K562 (cell line): ENCODE measurements around the gene PRSS27. TPM values are rescaled to one million over a fixed set of nuclear protein-coding genes. Genes with fewer than 3 reads are reported as not detected.

Experiments
- FOXA3 ChIP-seq, 2 experiments: fragments of 450-650 bp in 1 of 2; sonication (generic) in 1 of 2; formaldehyde crosslinking; IDR thresholded peaks in 1 of 2; conservative IDR thresholded peaks in 1 of 2; 2 replicates each; pipeline versions ENCODE4 v1.4.0 to v1.8.0; 2020 to 2022; ENCODE audit warnings: mild to moderate bottlenecking in 2 of 2, missing genetic modification reagents in 1 of 2
- HDAC2 ChIP-seq: fragments of 450-650 bp; IDR thresholded peaks from 2 replicates; pipeline ENCODE4 v1.6.1; 2016; ENCODE audit warnings: mild to moderate bottlenecking
- NCOR1 ChIP-seq: fragments of 450-650 bp; IDR thresholded peaks from 2 replicates; pipeline ENCODE4 v1.6.1; 2016; ENCODE audit warnings: mild to moderate bottlenecking, moderate library complexity
- SNRNP70 ChIP-seq: fragments of 200-400 bp; formaldehyde crosslinking; optimal IDR thresholded peaks from 2 replicates; pipeline ENCODE3; 2017; ENCODE audit warnings: low read depth, low read length
- ZBTB43 ChIP-seq: sonication (generic); formaldehyde crosslinking; IDR thresholded peaks from 2 replicates; pipeline ENCODE4 v1.8.0; 2023; ENCODE audit warnings: mild to moderate bottlenecking, missing genetic modification reagents
- ZNF316 ChIP-seq: fragments of 450-650 bp; IDR thresholded peaks from 2 replicates; pipeline ENCODE4 v1.6.1; 2016
- polyA plus RNA-seq, 8 experiments: library from polyadenylated mRNA; depleted of rRNA in 4 of 8; stranded (reverse) in 5 of 8; unstranded in 3 of 8; fragments of >200 nt; fragmentation: Nextera tagmentation in 2 of 8; fragmentation: Illumina TruSeq in 1 of 8; extraction: Ambion mirVana in 2 of 8; extraction: Trizol in 1 of 8; gene quantifications; 2 replicates each; pipeline versions ENCODE4 v1.2.1 to v1.2.3, GENCODE V29; 2011 to 2014; ENCODE audit warnings: inconsistent platforms in 1 of 8, missing spikeins in 1 of 8
- total RNA-seq, 7 experiments: library from RNA; depleted of rRNA in 6 of 7; stranded (reverse); fragments of >200 nt in 6 of 7; fragmentation: Illumina TruSeq in 2 of 7; extraction: Trizol in 2 of 7; gene quantifications; 2 replicates each; pipeline versions ENCODE4 v1.2.1 to v1.2.3, GENCODE V29; 2011 to 2021; ENCODE audit warnings: low replicate concordance in 1 of 7
- TF ChIP-seq, protein P1 (sequence below): IDR thresholded peaks from 2 replicates; pipeline ENCODE4 v1.6.1; 2014; ENCODE audit warnings: antibody characterized with exemption
- TF ChIP-seq, protein P2 (sequence below): fragments of 450-650 bp; IDR thresholded peaks from 2 replicates; pipeline ENCODE4 v1.6.1; 2018; ENCODE audit warnings: mild to moderate bottlenecking, low read depth; ENCODE audit not compliant: partially characterized antibody

PRSS27 gene
- total and polyA plus RNA-seq, 9 of the 15 experiments (the other 6 are each of a cell fraction or from before 2014, with no cell fraction given) = 0.09 to 0.20 (median 0.17) TPM; not detected in 5

GRCh38 chr16:2671741-2672140 lies 48.3 kb downstream of the PRSS27 start (continued):
- TF ChIP-seq SNRNP70 = no peak
- TF ChIP-seq, protein P1, sequence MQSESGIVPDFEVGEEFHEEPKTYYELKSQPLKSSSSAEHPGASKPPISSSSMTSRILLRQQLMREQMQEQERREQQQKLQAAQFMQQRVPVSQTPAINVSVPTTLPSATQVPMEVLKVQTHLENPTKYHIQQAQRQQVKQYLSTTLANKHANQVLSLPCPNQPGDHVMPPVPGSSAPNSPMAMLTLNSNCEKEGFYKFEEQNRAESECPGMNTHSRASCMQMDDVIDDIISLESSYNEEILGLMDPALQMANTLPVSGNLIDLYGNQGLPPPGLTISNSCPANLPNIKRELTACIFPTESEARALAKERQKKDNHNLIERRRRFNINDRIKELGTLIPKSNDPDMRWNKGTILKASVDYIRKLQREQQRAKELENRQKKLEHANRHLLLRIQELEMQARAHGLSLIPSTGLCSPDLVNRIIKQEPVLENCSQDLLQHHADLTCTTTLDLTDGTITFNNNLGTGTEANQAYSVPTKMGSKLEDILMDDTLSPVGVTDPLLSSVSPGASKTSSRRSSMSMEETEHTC = no peak
- TF ChIP-seq HDAC2 = no peak
- TF ChIP-seq, protein P2, sequence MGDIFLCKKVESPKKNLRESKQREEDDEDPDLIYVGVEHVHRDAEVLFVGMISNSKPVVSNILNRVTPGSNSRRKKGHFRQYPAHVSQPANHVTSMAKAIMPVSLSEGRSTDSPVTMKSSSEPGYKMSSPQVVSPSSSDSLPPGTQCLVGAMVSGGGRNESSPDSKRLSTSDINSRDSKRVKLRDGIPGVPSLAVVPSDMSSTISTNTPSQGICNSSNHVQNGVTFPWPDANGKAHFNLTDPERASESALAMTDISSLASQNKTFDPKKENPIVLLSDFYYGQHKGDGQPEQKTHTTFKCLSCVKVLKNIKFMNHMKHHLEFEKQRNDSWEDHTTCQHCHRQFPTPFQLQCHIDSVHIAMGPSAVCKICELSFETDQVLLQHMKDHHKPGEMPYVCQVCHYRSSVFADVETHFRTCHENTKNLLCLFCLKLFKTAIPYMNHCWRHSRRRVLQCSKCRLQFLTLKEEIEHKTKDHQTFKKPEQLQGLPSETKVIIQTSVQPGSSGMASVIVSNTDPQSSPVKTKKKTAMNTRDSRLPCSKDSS = no peak
- no peak for TF ChIP-seq FOXA3 (CRISPR knock-in tag; conservative IDR thresholded peaks at IDR 0.05 in 1 of 2, IDR thresholded peaks at IDR 0.05 in 1 of 2)
- TF ChIP-seq ZBTB43 (CRISPR knock-in tag) = no peak
- TF ChIP-seq ZNF316 = no peak
- TF ChIP-seq NCOR1 = no peak
- TF ChIP-seq, all 486 proteins: peak for 0
